Tibial nerve (tissue), 4 donors: Measurements from ENCODE around the gene FGD3. TPM values are rescaled to one million over a fixed set of nuclear protein-coding genes. Genes with fewer than 3 reads are reported as not detected.

Experiments used
- DNase-seq, 2 donors: peaks; one replicate each; pipeline ENCODE4 v3.0.0-alpha.2; 2019; ENCODE audit warnings: low spot score in 2 of 2
- H3K27ac ChIP-seq, 4 donors: fragments of 200-600 bp; sonication (generic) in 3 of 4; one replicate each; pipeline ENCODE4 v1.5.1; 2017 to 2019; ENCODE audit warnings: mild to moderate bottlenecking in 1 of 4
- H3K27me3 ChIP-seq, 2 donors: fragments of 200-600 bp; sonication (generic) in 1 of 2; one replicate each; pipeline versions ENCODE4 v1.5.1 to v1.6.0; 2017 to 2019
- H3K36me3 ChIP-seq, 3 donors: fragments of 200-600 bp; sonication (generic); one replicate each; pipeline ENCODE4 v1.5.1; 2018 to 2019
- H3K4me1 ChIP-seq, 4 donors: fragments of 200-600 bp; sonication (generic) in 3 of 4; one replicate each; pipeline ENCODE4 v1.5.1; 2017 to 2019
- H3K4me3 ChIP-seq, 4 donors: fragments of 200-600 bp; sonication (generic) in 3 of 4; one replicate each; pipeline ENCODE4 v1.5.1; 2017 to 2019; ENCODE audit warnings: mild to moderate bottlenecking in 1 of 4, moderate library complexity in 1 of 4
- H3K9me3 ChIP-seq, 4 donors: fragments of 200-600 bp; sonication (generic) in 3 of 4; one replicate each; pipeline ENCODE4 v1.5.1; 2017 to 2019
- CTCF ChIP-seq, 5 experiments: fragments of 200-600 bp in 3 of 5; fragments of 450-650 bp in 2 of 5; sonication (generic) in 3 of 5; IDR thresholded peaks; one replicate each; pipeline ENCODE4 v1.5.1; 2016 to 2019; ENCODE audit warnings: antibody characterized with exemption in 5 of 5, mild to moderate bottlenecking in 3 of 5, moderate library complexity in 2 of 5
- EP300 ChIP-seq, 2 donors: sonication (generic); formaldehyde crosslinking; IDR thresholded peaks; one replicate each; pipeline ENCODE4 v1.6.1; 2017; ENCODE audit warnings: antibody characterized with exemption in 2 of 2, mild to moderate bottlenecking in 1 of 2
- POLR2A ChIP-seq, 2 donors: fragments of 450-650 bp; IDR thresholded peaks; one replicate each; pipeline ENCODE4 v1.6.1; 2017; ENCODE audit warnings: antibody characterized with exemption in 2 of 2, mild to moderate bottlenecking in 2 of 2, moderate library complexity in 2 of 2
- WGBS, 2 donors: methylation state at CpG; one replicate each; pipeline ENCODE4 v1.1.5; 2018; 5-methylcytosine and 5-hydroxymethylcytosine counted together
- total RNA-seq, 4 donors: library from RNA; depleted of rRNA; stranded (reverse); fragments of >200 nt; gene quantifications; one replicate each; pipeline ENCODE4 v1.1.0, GENCODE V29; 2016

FGD3 gene
- total RNA-seq, 4 donors from 2014 or later: 6.7 to 13.8 (median 7.3) TPM

DNA sequence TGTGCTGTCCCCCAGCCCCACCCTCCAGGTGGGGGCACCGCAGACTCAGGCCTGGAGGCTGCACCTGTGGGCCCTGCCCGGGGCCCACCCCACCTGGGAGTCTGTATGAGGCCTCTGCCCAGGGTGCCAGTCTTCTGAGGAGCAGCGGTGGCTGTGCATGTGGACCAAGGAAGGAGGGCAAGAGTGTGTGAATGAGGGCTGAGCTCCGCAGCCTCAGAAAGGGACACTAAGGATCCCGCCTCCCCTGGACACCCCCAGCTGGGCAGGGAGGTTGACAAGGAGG is 19.1 kb downstream of the FGD3 start:
- Histone ChIP-seq H3K4me1 (peaks cover 0 to 9% (median 8%) of the 10 kb centered on the region in 4 donors), H3K27ac (peak overlapping the region in 1 of 4 donors; percentile 57), H3K36me3 (no peaks in the 10 kb centered on the region), H3K27me3 (no peaks in the 10 kb centered on the region), H3K9me3 (peaks cover 0 to 8% (median 0%) of the 10 kb centered on the region in 4 donors), H3K4me3 (peak overlapping the region in 2 of 4 donors; percentile 7 to 43)
- no peak for DNase-seq
- WGBS, 2 donors: 93 to 97% methylated on average over 4 to 5 of the region's 5 CpGs
- no peak for TF ChIP-seq CTCF (IDR thresholded peaks at IDR 0.05)
- TF ChIP-seq POLR2A (IDR thresholded peaks at IDR 0.05): no peak
- TF ChIP-seq EP300 (IDR thresholded peaks at IDR 0.05): no peak

GRCh38 chr9:92968081-92968480 is 20.8 kb downstream of the FGD3 start:
- Histone ChIP-seq H3K27ac (no peak overlapping the region), H3K36me3 (no peaks in the 10 kb centered on the region), H3K4me3 (no peak overlapping the region), H3K4me1 (peaks cover 0 to 9% (median 8%) of the 10 kb centered on the region in 4 donors), H3K9me3 (no peaks in the 10 kb centered on the region), H3K27me3 (no peaks in the 10 kb centered on the region)
- 78 to 87% methylated on average over 8 of the region's 8 CpGs for WGBS, 2 donors
- TF ChIP-seq POLR2A (IDR thresholded peaks at IDR 0.05): no peak
- no peak for TF ChIP-seq EP300 (IDR thresholded peaks at IDR 0.05)
- TF ChIP-seq CTCF (IDR thresholded peaks at IDR 0.05): no peak
- DNase-seq: no peak

- peaks cover 0 to 9% (median 8%) of the 10 kb centered on the region in 4 donors for H3K4me1 ChIP-seq
- no peak for DNase-seq
- H3K4me3 ChIP-seq: no peak overlapping the region
- no peak for TF ChIP-seq EP300 (IDR thresholded peaks at IDR 0.05)
- no peak for TF ChIP-seq POLR2A (IDR thresholded peaks at IDR 0.05)
- no peak for TF ChIP-seq CTCF (IDR thresholded peaks at IDR 0.05)
- H3K9me3 ChIP-seq: no peaks in the 10 kb centered on the region
- H3K27ac ChIP-seq: peak overlapping the region in 2 of 4 donors; percentile 13 to 34
- 76 to 86% methylated on average over 16 to 17 of the region's 19 CpGs for WGBS, 2 donors
- H3K36me3 ChIP-seq: no peaks in the 10 kb centered on the region
- no peaks in the 10 kb centered on the region for H3K27me3 ChIP-seq
Observed at GRCh38 chr9:92969516-92970466, 22.5 kb downstream of the FGD3 start.

DNA sequence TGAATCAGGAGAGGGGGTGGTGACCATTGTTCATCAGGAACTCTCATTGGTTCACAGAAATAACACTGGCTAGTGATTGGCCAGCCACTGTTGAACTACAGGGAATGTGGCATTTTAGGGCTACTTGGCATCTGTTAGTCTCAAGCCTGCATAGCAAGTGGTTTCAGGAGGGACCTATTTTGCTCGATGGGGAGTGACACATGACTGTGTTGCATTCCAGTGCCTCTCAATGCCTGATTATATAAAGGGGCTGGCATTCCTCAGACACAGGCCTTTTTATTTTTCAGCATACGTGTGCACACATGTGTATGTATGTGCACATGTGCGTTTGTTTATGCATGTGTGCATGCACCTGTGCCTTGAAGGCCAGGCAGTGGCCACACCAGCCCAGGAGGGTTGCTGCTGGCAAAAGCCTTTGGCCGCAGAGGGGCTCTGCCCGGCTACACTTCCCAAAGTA is 23.2 kb downstream of the FGD3 start:
- no peak for TF ChIP-seq EP300 (IDR thresholded peaks at IDR 0.05)
- TF ChIP-seq CTCF (IDR thresholded peaks at IDR 0.05): no peak
- no peak for TF ChIP-seq POLR2A (IDR thresholded peaks at IDR 0.05)
- H3K4me3 ChIP-seq: no peak overlapping the region
- 63 to 68% methylated on average over 5 of the region's 5 CpGs for WGBS, 2 donors
- DNase-seq: no peak
- H3K4me1 ChIP-seq: peaks cover 0 to 9% (median 8%) of the 10 kb centered on the region in 4 donors
- no peaks in the 10 kb centered on the region for H3K36me3 ChIP-seq
- no peaks in the 10 kb centered on the region for H3K9me3 ChIP-seq
- H3K27me3 ChIP-seq: no peaks in the 10 kb centered on the region
- peak overlapping the region in 2 of 4 donors; percentile 8 to 16 for H3K27ac ChIP-seq

GRCh38 chr9:92971121-92971520 is 23.8 kb downstream of the FGD3 start:
- TF ChIP-seq CTCF (IDR thresholded peaks at IDR 0.05): no peak
- TF ChIP-seq EP300 (IDR thresholded peaks at IDR 0.05): no peak
- no peak for TF ChIP-seq POLR2A (IDR thresholded peaks at IDR 0.05)
- WGBS, 2 donors: 71 to 76% methylated on average over 5 of the region's 5 CpGs
- no peak for DNase-seq

More at GRCh38 chr9:92971121-92971520, 23.8 kb downstream of the FGD3 start:
- Histone ChIP-seq H3K4me1 (peaks cover 0 to 9% (median 8%) of the 10 kb centered on the region in 4 donors), H3K36me3 (no peaks in the 10 kb centered on the region), H3K27me3 (no peaks in the 10 kb centered on the region), H3K4me3 (no peak overlapping the region), H3K9me3 (no peaks in the 10 kb centered on the region), H3K27ac (peak overlapping the region in 2 of 4 donors; percentile 8 to 16)
